ENCODE data around the gene GMEB1.
"Not testable (repeated sequence)": the region's sequence is repeated elsewhere in the genome, so short reads cannot be mapped to it uniquely, and the experiment has no call there.

DNA sequence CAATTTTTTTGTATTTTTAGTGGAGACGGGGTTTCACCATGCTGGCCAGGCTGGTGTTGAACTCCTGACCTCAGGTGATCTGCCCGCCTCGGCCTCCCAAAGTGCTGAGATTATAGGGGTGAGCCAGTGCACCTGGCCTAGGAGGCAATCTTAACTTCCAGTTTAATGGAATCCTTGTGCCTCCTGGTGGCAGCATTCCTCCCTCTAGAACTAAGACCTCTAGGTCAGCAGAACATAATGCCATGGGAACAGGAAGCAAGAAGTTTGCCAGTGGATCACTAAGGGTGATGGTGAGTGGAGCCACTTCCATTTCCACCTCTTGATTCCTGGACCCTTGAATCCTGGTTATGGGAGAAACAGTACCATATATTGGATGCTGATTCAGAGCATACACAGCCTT, 14.7 kb upstream of the GMEB1 start:
- peak; percentile 33 for TF ChIP-seq CTCF (IDR thresholded peaks at IDR 0.05; ENCODE audit: poor library complexity)
- TF ChIP-seq EZH2 (IDR thresholded peaks at IDR 0.05; ENCODE audit: borderline replicate concordance), result not testable (repeated sequence)

Measured in hepatocyte (in vitro differentiated cells).